ENCODE data around the gene WNT7A.

- no peak for TF ChIP-seq POLR2A (IDR thresholded peaks at IDR 0.05)
- no peak for TF ChIP-seq CTCF (IDR thresholded peaks at IDR 0.05)
Observed at GRCh38 chr3:13812034-13812471, 67.8 kb downstream of the WNT7A start.
